Esophagus muscularis mucosa (tissue), 3 donors: Measurements from ENCODE around the gene STRN4.

ENCODE experiments used
- POLR2A ChIP-seq: fragments of 450-650 bp; IDR thresholded peaks from one replicate; pipeline ENCODE4 v1.6.1; 2017; ENCODE audit warnings: antibody characterized with exemption, moderate library complexity, mild to moderate bottlenecking, low read depth
- TF ChIP-seq, protein P1 (sequence below), 3 experiments: fragments of 200-600 bp in 2 of 3; fragments of 450-650 bp in 1 of 3; sonication (generic) in 2 of 3; IDR thresholded peaks; one replicate each; pipeline ENCODE4 v1.5.1; 2017 to 2019; ENCODE audit warnings: antibody characterized with exemption in 3 of 3, mild to moderate bottlenecking in 2 of 3, moderate library complexity in 1 of 3

DNA sequence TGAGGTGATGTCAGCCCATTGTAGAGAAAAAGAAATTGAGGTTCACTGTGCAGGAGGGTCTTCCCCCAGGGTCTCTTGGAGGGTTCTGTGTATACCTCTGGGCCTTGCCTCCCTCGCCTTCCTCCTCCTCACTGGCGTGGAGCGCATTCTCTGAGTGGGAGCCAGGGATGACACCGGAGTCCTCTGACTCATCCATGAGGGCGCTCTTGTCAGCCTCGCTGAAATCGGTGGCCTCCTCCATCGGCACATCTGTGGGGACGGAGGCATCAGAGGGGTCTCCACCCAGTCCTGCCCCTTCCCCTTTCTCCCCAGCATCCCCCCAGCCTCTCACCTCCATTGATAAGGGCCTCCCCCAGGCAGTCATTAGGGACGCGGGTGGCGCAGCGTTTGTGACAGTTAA, 45.5 kb downstream of the STRN4 start:
- TF ChIP-seq, protein P1, sequence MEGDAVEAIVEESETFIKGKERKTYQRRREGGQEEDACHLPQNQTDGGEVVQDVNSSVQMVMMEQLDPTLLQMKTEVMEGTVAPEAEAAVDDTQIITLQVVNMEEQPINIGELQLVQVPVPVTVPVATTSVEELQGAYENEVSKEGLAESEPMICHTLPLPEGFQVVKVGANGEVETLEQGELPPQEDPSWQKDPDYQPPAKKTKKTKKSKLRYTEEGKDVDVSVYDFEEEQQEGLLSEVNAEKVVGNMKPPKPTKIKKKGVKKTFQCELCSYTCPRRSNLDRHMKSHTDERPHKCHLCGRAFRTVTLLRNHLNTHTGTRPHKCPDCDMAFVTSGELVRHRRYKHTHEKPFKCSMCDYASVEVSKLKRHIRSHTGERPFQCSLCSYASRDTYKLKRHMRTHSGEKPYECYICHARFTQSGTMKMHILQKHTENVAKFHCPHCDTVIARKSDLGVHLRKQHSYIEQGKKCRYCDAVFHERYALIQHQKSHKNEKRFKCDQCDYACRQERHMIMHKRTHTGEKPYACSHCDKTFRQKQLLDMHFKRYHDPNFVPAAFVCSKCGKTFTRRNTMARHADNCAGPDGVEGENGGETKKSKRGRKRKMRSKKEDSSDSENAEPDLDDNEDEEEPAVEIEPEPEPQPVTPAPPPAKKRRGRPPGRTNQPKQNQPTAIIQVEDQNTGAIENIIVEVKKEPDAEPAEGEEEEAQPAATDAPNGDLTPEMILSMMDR (IDR thresholded peaks at IDR 0.05), result no peak
- no peak for TF ChIP-seq POLR2A
